Type B pancreatic cell (in vitro differentiated cells): ENCODE results near the gene CACNG7. TPM values are rescaled to one million over a fixed set of nuclear protein-coding genes. Genes with fewer than 3 reads are reported as not detected.
A peak's percentile ranks its signal among the peaks of the same experiment; 100 is the strongest.

Experiments used
- DNase-seq: peaks from one replicate; pipeline ENCODE4 v3.0.0; 2021; ENCODE audit warnings: mixed read lengths; ENCODE audit not compliant: unreplicated experiment; ENCODE audit errors: extremely low spot score
- H3K27ac Mint-ChIP-seq: 2 replicates; pipeline ENCODE4 v1.8.0; 2021; ENCODE audit warnings: mild to moderate bottlenecking, mixed read lengths
- H3K27me3 Mint-ChIP-seq: 2 replicates; pipeline ENCODE4 v1.8.0; 2021; ENCODE audit warnings: mixed read lengths
- H3K36me3 Mint-ChIP-seq: 2 replicates; pipeline ENCODE4 v1.8.0; 2021; ENCODE audit warnings: mixed read lengths
- H3K4me1 Mint-ChIP-seq: one replicate; pipeline ENCODE4 v1.8.0; 2021; ENCODE audit warnings: mixed read lengths; ENCODE audit not compliant: unreplicated experiment
- H3K4me3 Mint-ChIP-seq: 2 replicates; pipeline ENCODE4 v1.8.0; 2021; ENCODE audit warnings: mild to moderate bottlenecking, mixed read lengths
- H3K9me3 Mint-ChIP-seq: 2 replicates; pipeline ENCODE4 v1.8.0; 2021; ENCODE audit warnings: mixed read lengths
- total RNA-seq: library from RNA; stranded (reverse); gene quantifications from 2 replicates; pipeline ENCODE4 v1.2.1, GENCODE V29; 2021; ENCODE audit warnings: low replicate concordance
- TF ChIP-seq, protein P1 (sequence below): fragments of 200-600 bp; sonication (generic); conservative IDR thresholded peaks from 2 replicates; pipeline ENCODE4 v1.5.0; 2021; ENCODE audit warnings: antibody characterized with exemption, mild to moderate bottlenecking

Gene CACNG7
- total RNA-seq, 1 donor from 2014 or later, result 6.0 TPM

DNA sequence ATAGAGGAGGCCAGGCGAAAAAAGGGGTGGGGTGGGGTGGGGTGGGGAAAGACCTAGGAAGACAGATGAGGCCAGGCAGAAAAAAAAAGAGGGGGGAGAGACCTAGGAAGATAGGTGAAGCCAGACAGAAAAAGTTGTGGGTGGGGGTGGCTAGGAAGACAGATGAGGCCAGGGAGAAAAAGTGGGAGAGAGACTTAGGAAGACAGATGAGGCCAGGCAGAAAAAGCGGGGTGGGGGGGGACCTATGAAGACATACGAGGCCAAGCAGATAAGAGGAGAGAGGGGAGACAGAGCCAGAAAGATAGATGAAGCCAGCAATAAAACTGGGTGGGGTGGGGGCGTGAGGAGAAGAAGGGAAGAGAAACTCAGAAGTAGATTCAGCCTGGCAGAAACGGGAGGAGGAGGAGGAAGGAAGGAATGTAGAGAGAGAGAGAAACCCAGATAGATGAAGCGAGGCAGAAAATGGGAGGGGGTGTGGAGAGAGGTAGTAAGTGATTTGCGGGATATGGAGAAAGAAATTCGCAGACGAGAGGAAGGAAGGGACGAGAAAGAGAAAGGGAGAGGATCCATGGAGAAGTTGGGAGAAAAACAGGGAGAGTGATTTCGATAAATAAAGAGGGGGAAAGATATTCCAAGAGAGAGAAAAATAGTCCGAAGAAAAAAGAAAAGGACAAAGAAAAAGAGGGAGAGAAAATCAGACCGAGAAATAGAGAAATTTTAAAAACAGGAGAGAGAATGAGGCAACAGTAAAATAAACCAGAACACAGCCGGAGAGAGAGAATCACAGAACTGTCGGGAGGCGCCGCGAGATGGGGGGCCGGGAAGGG, 70.1 kb downstream of the CACNG7 start:
- Mint-ChIP-seq H3K4me1 (peaks cover 25% of the 10 kb centered on the region), H3K4me3 (peak overlapping the region; percentile 92), H3K9me3 (peaks cover 15% of the 10 kb centered on the region), H3K36me3 (peaks cover 10% of the 10 kb centered on the region), H3K27ac (no peak overlapping the region), H3K27me3 (peaks cover 60% of the 10 kb centered on the region)
- TF ChIP-seq, protein P1, sequence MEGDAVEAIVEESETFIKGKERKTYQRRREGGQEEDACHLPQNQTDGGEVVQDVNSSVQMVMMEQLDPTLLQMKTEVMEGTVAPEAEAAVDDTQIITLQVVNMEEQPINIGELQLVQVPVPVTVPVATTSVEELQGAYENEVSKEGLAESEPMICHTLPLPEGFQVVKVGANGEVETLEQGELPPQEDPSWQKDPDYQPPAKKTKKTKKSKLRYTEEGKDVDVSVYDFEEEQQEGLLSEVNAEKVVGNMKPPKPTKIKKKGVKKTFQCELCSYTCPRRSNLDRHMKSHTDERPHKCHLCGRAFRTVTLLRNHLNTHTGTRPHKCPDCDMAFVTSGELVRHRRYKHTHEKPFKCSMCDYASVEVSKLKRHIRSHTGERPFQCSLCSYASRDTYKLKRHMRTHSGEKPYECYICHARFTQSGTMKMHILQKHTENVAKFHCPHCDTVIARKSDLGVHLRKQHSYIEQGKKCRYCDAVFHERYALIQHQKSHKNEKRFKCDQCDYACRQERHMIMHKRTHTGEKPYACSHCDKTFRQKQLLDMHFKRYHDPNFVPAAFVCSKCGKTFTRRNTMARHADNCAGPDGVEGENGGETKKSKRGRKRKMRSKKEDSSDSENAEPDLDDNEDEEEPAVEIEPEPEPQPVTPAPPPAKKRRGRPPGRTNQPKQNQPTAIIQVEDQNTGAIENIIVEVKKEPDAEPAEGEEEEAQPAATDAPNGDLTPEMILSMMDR, result no peak
- no peak for DNase-seq

DNA sequence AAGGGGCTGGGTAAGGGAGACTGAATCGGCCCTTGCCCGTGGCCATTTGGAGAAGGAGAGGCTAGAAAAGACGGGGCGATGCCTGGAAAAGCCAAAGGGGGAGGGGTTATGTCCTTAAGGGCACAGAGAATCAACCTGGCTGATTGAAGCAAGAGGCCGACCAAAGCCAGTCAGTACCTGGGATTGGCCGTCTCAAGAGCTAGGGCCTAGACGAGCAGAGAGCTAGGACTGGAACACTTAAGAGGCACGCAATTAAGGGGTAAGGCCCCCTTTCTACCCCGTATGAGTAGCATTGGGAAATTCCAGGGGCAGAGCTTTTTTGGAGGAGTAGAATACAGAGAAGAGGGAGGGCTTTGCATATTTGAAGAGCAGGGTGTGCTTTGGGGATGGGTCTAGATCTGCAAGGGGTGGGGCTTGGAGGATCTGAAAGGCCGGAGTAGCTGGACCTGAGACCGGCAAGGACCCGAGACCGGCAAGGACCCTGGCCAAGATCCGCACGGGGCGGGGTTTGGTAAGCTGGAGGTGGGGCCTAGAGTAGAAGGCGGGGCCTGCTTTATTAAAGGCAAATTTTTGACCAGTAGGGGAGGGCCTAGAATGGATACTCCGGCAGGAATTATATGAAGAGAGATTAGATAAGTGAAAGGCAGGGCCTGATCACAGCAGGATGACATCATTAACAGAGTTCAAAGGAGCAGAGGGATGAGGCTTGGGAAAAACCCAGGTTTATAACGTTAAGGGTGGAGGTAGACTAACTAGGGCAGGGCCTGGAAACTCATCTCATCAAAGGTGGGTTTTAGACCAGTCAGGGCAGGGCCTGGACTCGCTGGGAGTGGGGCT, 71.7 kb downstream of the CACNG7 start:
- H3K27me3 Mint-ChIP-seq, result peaks cover 57% of the 10 kb centered on the region
- H3K4me3 Mint-ChIP-seq, result peak overlapping the region; percentile 92
- H3K9me3 Mint-ChIP-seq, result peaks cover 15% of the 10 kb centered on the region
- TF ChIP-seq, protein P1, result no peak
- H3K27ac Mint-ChIP-seq, result peak overlapping the region; percentile 83
- H3K4me1 Mint-ChIP-seq, result peaks cover 25% of the 10 kb centered on the region
- DNase-seq, result no peak
- H3K36me3 Mint-ChIP-seq, result peaks cover 10% of the 10 kb centered on the region

DNA sequence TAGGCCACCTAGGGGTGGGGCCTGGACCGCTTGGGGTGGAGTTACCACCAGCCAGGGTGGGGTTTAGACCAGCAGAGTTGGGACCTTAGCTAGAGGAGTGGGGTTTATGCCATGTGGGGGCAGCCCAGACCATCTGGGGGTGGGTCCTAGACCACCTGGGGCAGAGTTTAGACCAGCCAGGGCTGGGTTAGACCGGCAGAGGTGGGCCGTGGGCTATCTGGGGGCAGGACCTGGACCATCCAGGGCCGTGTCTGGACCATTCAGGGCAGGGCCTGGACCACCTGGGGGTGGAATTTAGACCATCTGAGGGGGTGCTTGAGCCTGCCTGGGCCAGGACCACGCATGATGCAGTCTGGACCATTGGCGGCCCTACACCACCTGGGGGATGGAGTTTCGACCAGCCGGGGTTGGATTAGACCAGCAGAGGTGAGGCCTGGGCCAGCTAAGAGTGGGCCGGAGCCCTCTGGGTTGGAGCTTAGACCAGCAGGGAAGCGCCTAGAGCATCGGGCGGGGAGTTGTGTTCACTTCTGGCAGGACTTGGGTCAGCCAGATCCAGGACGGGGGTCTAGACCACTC, 72.4 kb downstream of the CACNG7 start:
- TF ChIP-seq, protein P1, result no peak
- DNase-seq, result no peak
- Mint-ChIP-seq H3K36me3 (peaks cover 10% of the 10 kb centered on the region), H3K9me3 (peaks cover 15% of the 10 kb centered on the region), H3K27ac (no peak overlapping the region), H3K4me3 (peak overlapping the region; percentile 92), H3K27me3 (peaks cover 50% of the 10 kb centered on the region), H3K4me1 (peaks cover 25% of the 10 kb centered on the region)

- peaks cover 47% of the 10 kb centered on the region for H3K27me3 Mint-ChIP-seq
- TF ChIP-seq, protein P1, result no peak
- peaks cover 25% of the 10 kb centered on the region for H3K4me1 Mint-ChIP-seq
- no peak overlapping the region for H3K27ac Mint-ChIP-seq
- no peak overlapping the region for H3K4me3 Mint-ChIP-seq
- peaks cover 15% of the 10 kb centered on the region for H3K9me3 Mint-ChIP-seq
- DNase-seq, result no peak
- peaks cover 10% of the 10 kb centered on the region for H3K36me3 Mint-ChIP-seq
Measured at GRCh38 chr19:53982001-53982451, 72.9 kb downstream of the CACNG7 start.

DNA sequence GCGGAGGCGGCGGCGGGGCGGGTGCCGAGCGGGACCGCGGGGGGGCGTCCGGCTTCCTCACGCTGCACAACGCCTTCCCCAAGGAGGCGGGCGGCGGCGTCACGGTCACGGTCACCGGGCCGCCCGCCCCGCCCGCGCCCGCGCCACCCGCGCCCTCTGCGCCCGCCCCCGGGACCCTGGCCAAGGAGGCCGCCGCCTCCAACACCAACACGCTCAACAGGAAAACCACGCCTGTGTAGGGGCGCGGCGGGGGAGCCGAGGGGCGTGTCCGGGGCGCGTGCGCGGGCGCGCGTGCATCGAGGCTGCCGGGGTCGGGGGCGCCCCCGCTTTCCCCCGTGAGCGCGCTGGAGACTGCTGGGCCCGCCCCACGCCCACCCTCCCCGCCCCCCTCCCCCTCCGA, 73.5 kb downstream of the CACNG7 start:
- Mint-ChIP-seq H3K9me3 (peaks cover 11% of the 10 kb centered on the region), H3K36me3 (peaks cover 10% of the 10 kb centered on the region), H3K4me1 (peaks cover 22% of the 10 kb centered on the region), H3K27ac (no peak overlapping the region), H3K4me3 (no peak overlapping the region), H3K27me3 (peaks cover 42% of the 10 kb centered on the region)
- TF ChIP-seq, protein P1, result no peak
- no peak for DNase-seq
